A549 (cell line): ENCODE data around the gene SLC35A3. TPM values are rescaled to one million over a fixed set of nuclear protein-coding genes. Genes with fewer than 3 reads are reported as not detected.

Source experiments
- ATAC-seq, 2 experiments: fragments of 200-7000 bp in 1 of 2; fragments of >200 bp in 1 of 2; cut with Nextera tagmentation in 1 of 2; cut with Tn5 transposase in 1 of 2; 3 replicates each; pipeline versions ENCODE4 v1.8.0 to v1.9.1; 2018 to 2020; ENCODE audit warnings: mild to moderate bottlenecking in 1 of 2, moderate library complexity in 1 of 2
- CTCF ChIA-PET: fragments of 300-600 bp; sonication (Branson Sonifier 250); formaldehyde crosslinking; extraction: SDS; loops from one replicate; lab custom pipeline; 2021; ENCODE audit warnings: antibody characterized with exemption, inconsistent platforms; lab: Yijun Ruan, JAX
- POLR2A ChIA-PET: fragments of 350-600 bp; formaldehyde crosslinking; extraction: SDS; loops from one replicate; lab custom pipeline; 2021; ENCODE audit warnings: antibody characterized with exemption, inconsistent platforms; lab: Yijun Ruan, JAX
- DNase-seq, 2 experiments: peaks; one replicate each; pipeline versions ENCODE4 v3.0.0 to v3.0.0-alpha.2; 2011 to 2016; ENCODE audit warnings: low read depth in 1 of 2, low spot score in 1 of 2
- FAIRE-seq: peaks from 2 replicates; lab custom pipeline; 2011; peaks lifted over from hg19 to GRCh38; lab: Jason Lieb, UNC
- H3K27ac ChIP-seq, 2 experiments: fragments of >200 bp; sonication (Bioruptor Twin); formaldehyde crosslinking; 3 replicates each; pipeline ENCODE4 v1.5.1; 2016 to 2017
- H3K4me1 ChIP-seq: fragments of >200 bp; sonication (Bioruptor Twin); formaldehyde crosslinking; 3 replicates; pipeline ENCODE4 v1.6.1; 2016
- H3K4me2 ChIP-seq: fragments of >200 bp; sonication (Bioruptor Twin); formaldehyde crosslinking; 3 replicates; pipeline ENCODE4 v1.6.1; 2016
- H3K4me3 ChIP-seq: fragments of >200 bp; sonication (Bioruptor Twin); formaldehyde crosslinking; 3 replicates; pipeline ENCODE4 v1.5.1; 2016
- H3K9me3 ChIP-seq: fragments of >200 bp; sonication (Bioruptor Twin); formaldehyde crosslinking; 3 replicates; pipeline ENCODE4 v1.6.1; 2016
- BCL3 ChIP-seq: fragments of >200 bp; sonication (Bioruptor Twin); formaldehyde crosslinking; IDR thresholded peaks from 3 replicates; pipeline ENCODE4 v1.6.1; 2016
- BHLHE40 ChIP-seq: IDR thresholded peaks from 2 replicates; pipeline ENCODE4 v1.6.1; 2012; ENCODE audit warnings: low read depth, low read length, inconsistent platforms
- CBX2 ChIP-seq: fragments of 200-600 bp; sonication (generic); IDR thresholded peaks from 2 replicates; pipeline ENCODE4 v1.6.1; 2016; ENCODE audit warnings: low read depth, mild to moderate bottlenecking, borderline replicate concordance
- CBX8 ChIP-seq: fragments of 200-600 bp; sonication (generic); IDR thresholded peaks from 2 replicates; pipeline ENCODE4 v1.6.1; 2016
- CHD2 ChIP-seq: fragments of 150-350 bp; IDR thresholded peaks from 2 replicates; pipeline ENCODE4 v1.6.1; 2014; ENCODE audit warnings: low read length; ENCODE audit not compliant: partially characterized antibody
- EHF ChIP-seq: fragments of 250-450 bp; sonication (Bioruptor Pico); IDR thresholded peaks from 2 replicates; pipeline ENCODE4 v1.5.0; 2020; ENCODE audit warnings: mild to moderate bottlenecking
- ELK1 ChIP-seq: fragments of 150-350 bp; IDR thresholded peaks from 2 replicates; pipeline ENCODE4 v1.6.1; 2014; ENCODE audit warnings: low read depth, mild to moderate bottlenecking, low read length
- EP300 ChIP-seq, 2 experiments: fragments of >200 bp; sonication (Bioruptor Twin); formaldehyde crosslinking; IDR thresholded peaks; 2 replicates in 1 of 2; 3 replicates in 1 of 2; pipeline ENCODE4 v1.6.1; 2016 to 2017
- HES2 ChIP-seq: fragments of >200 bp; sonication (Bioruptor Twin); formaldehyde crosslinking; IDR thresholded peaks from 2 replicates; pipeline ENCODE4 v1.6.1; 2016
- HEYL ChIP-seq: fragments of 250-450 bp; sonication (Bioruptor Pico); IDR thresholded peaks from 2 replicates; pipeline ENCODE4 v1.8.0; 2021; ENCODE audit warnings: mild to moderate bottlenecking, moderate library complexity
- HMGXB4 ChIP-seq: fragments of 250-450 bp; sonication (Bioruptor Pico); IDR thresholded peaks from 2 replicates; pipeline ENCODE4 v1.5.0; 2021; ENCODE audit warnings: mild to moderate bottlenecking, moderate library complexity, borderline replicate concordance
- HOXA7 ChIP-seq: fragments of 250-450 bp; sonication (Bioruptor Pico); IDR thresholded peaks from 2 replicates; pipeline ENCODE4 v1.5.0; 2020; ENCODE audit warnings: mild to moderate bottlenecking, moderate library complexity
- HOXB13 ChIP-seq: fragments of 250-450 bp; sonication (Bioruptor Pico); IDR thresholded peaks from 2 replicates; pipeline ENCODE4 v1.5.0; 2020; ENCODE audit warnings: low read depth, mild to moderate bottlenecking, moderate library complexity
- JUNB ChIP-seq: fragments of >200 bp; sonication (Bioruptor Twin); formaldehyde crosslinking; IDR thresholded peaks from 2 replicates; pipeline ENCODE4 v1.6.1; 2016
- NPAS2 ChIP-seq: fragments of 250-450 bp; sonication (Bioruptor Pico); IDR thresholded peaks from 2 replicates; pipeline ENCODE4 v1.8.0; 2022; ENCODE audit warnings: mild to moderate bottlenecking, moderate library complexity, borderline replicate concordance
- PBX3 ChIP-seq: IDR thresholded peaks from 2 replicates; pipeline ENCODE4 v1.6.1; 2012
- PHF8 ChIP-seq: fragments of 200-600 bp; sonication (generic); IDR thresholded peaks from 2 replicates; pipeline ENCODE4 v1.6.1; 2016; ENCODE audit warnings: low read depth, mild to moderate bottlenecking, antibody characterized with exemption, moderate library complexity, borderline replicate concordance
- POLR2AphosphoS2 ChIP-seq: conservative IDR thresholded peaks from 2 replicates; pipeline ENCODE4 v1.6.1; 2012; ENCODE audit warnings: low read length, improper control_type of control experiment, inconsistent platforms
- RNF2 ChIP-seq: fragments of 200-600 bp; sonication (generic); IDR thresholded peaks from 2 replicates; pipeline ENCODE4 v1.6.1; 2016; ENCODE audit warnings: low read depth, mild to moderate bottlenecking, antibody characterized with exemption, moderate library complexity, borderline replicate concordance
- SREBF2 ChIP-seq: fragments of 450-650 bp; IDR thresholded peaks from 2 replicates; pipeline ENCODE4 v1.6.1; 2014; ENCODE audit warnings: mild to moderate bottlenecking, moderate library complexity
- ZFP36 ChIP-seq: fragments of 450-650 bp; IDR thresholded peaks from 2 replicates; pipeline ENCODE4 v1.6.1; 2014; ENCODE audit warnings: borderline replicate concordance; ENCODE audit not compliant: partially characterized antibody
- ZSCAN20 ChIP-seq: fragments of 250-450 bp; sonication (Bioruptor Pico); IDR thresholded peaks from 2 replicates; pipeline ENCODE4 v1.8.0; 2022; ENCODE audit warnings: mild to moderate bottlenecking, moderate library complexity
- WGBS: methylation state at CpG from one replicate; pipeline ENCODE4 v1.1.6; 2017; ENCODE audit errors: missing lambda C conversion rate; 5-methylcytosine and 5-hydroxymethylcytosine counted together
- polyA plus RNA-seq, 4 experiments: library from polyadenylated mRNA; depleted of rRNA in 3 of 4; stranded (reverse); fragments of >200 nt; fragmentation: RNase III in 1 of 4; extraction: RNeasy Plus Mini Kit Qiagen cat#74134 plus additional on column Dnase treatment in 1 of 4; gene quantifications; 2 replicates in 3 of 4; 3 replicates in 1 of 4; pipeline ENCODE4 v1.2.3, GENCODE V29; 2011 to 2017

The SLC35A3 gene
- polyA plus RNA-seq, 2 of the 4 experiments (the other 2 are of a cell fraction) = 9.6 to 15.1 TPM

- no peak for FAIRE-seq
- CTCF ChIA-PET = no interaction called here
- POLR2A ChIA-PET = no interaction called here
Observed at GRCh38 chr1:100053119-100053518, 83.3 kb downstream of the SLC35A3 start.

GRCh38 chr1:100053727-100054126, 83.9 kb downstream of the SLC35A3 start:
- Histone ChIP-seq H3K27ac (no peak overlapping the region), H3K4me3 (no peak overlapping the region), H3K4me1 (peaks cover 16% of the 10 kb centered on the region), H3K9me3 (no peaks in the 10 kb centered on the region), H3K4me2 (no peak overlapping the region)
- DNase-seq = no peak
- TF ChIP-seq PHF8 (no peak), EP300 (IDR thresholded peaks at IDR 0.05) (no peak), HOXA7 (CRISPR knock-in tag) (no peak), ZSCAN20 (CRISPR knock-in tag) (no peak), SREBF2 (no peak), HMGXB4 (no peak), HES2 (no peak), EHF (CRISPR knock-in tag) (no peak), POLR2AphosphoS2 (no peak), CBX2 (no peak), PBX3 (no peak), CBX8 (no peak), ZFP36 (no peak), BCL3 (no peak), ELK1 (no peak), BHLHE40 (no peak)
- no peak for ATAC-seq
- ChIA-PET POLR2A (no interaction called here), CTCF (no interaction called here)
- no peak for FAIRE-seq
- WGBS = 92% methylated on average over 4 of the region's 4 CpGs

More at GRCh38 chr1:100053119-100053518, 83.3 kb downstream of the SLC35A3 start:
- Histone ChIP-seq H3K9me3 (no peaks in the 10 kb centered on the region), H3K4me2 (no peak overlapping the region), H3K27ac (no peak overlapping the region), H3K4me3 (no peak overlapping the region), H3K4me1 (peaks cover 16% of the 10 kb centered on the region)
- DNase-seq (no peak), ATAC-seq (no peak)
- TF ChIP-seq JUNB (no peak), RNF2 (no peak), HEYL (CRISPR knock-in tag) (no peak), BCL3 (no peak), CHD2 (no peak), HOXB13 (CRISPR knock-in tag) (no peak), ELK1 (no peak), EP300 (IDR thresholded peaks at IDR 0.05) (no peak), NPAS2 (no peak)
